Measurements from ENCODE around the gene LRMDA.

LRMDA gene

GRCh38 chr10:75852851-75853484 is 421.5 kb downstream of the LRMDA start:
- DNase-seq: no peak

- no peak for DNase-seq
These were observed 425.9 kb downstream of the LRMDA start for GRCh38 chr10:75857269-75857846.

GRCh38 chr10:75857896-75858295 is 426.5 kb downstream of the LRMDA start:
- DNase-seq: no peak

GRCh38 chr10:75858339-75858738 is 426.9 kb downstream of the LRMDA start:
- DNase-seq: no peak

GRCh38 chr10:75859141-75859540 is 427.7 kb downstream of the LRMDA start:
- no peak for DNase-seq

GRCh38 chr10:75860009-75860408 is 428.6 kb downstream of the LRMDA start:
- DNase-seq: no peak

GRCh38 chr10:75861582-75861981 is 430.2 kb downstream of the LRMDA start:
- no peak for DNase-seq

- no peak for DNase-seq
These were observed 431.5 kb downstream of the LRMDA start for GRCh38 chr10:75862935-75863334.

GRCh38 chr10:75864717-75865116 is 433.3 kb downstream of the LRMDA start:
- DNase-seq: no peak

- DNase-seq: no peak
These were observed 434.2 kb downstream of the LRMDA start for GRCh38 chr10:75865413-75866299.

- no peak for DNase-seq
These were observed 434.8 kb downstream of the LRMDA start for GRCh38 chr10:75866300-75866625.

GRCh38 chr10:75866731-75867130 is 435.3 kb downstream of the LRMDA start:
- DNase-seq: no peak

- DNase-seq: no peak
These were observed 437.1 kb downstream of the LRMDA start for GRCh38 chr10:75868574-75868973.

GRCh38 chr10:75870039-75870645 is 438.7 kb downstream of the LRMDA start:
- no peak for DNase-seq

- DNase-seq: no peak
These were observed 444.3 kb downstream of the LRMDA start for GRCh38 chr10:75875740-75876139.

GRCh38 chr10:75876710-75877109 is 445.3 kb downstream of the LRMDA start:
- DNase-seq: no peak

- DNase-seq: no peak
These were observed 446.5 kb downstream of the LRMDA start for GRCh38 chr10:75877877-75878276.

- no peak for DNase-seq
These were observed 447.2 kb downstream of the LRMDA start for GRCh38 chr10:75878586-75878985.

GRCh38 chr10:75880031-75880775 is 448.8 kb downstream of the LRMDA start:
- no peak for DNase-seq

GRCh38 chr10:75883081-75884072 is 452.0 kb downstream of the LRMDA start:
- DNase-seq: no peak

GRCh38 chr10:75884808-75885207 is 453.4 kb downstream of the LRMDA start:
- no peak for DNase-seq

GRCh38 chr10:75887369-75887768 is 455.9 kb downstream of the LRMDA start:
- no peak for DNase-seq

Data from NK-92 treated with Interleukin-12 subunit alpha and Interleukin-12 subunit beta, amount 100 ng/mL, for 24 hours (cell line).